Spleen (tissue), 11 donors: ENCODE results near the gene SFMBT1. TPM values are rescaled to one million over a fixed set of nuclear protein-coding genes. Genes with fewer than 3 reads are reported as not detected.

Experiments
- DNase-seq: peaks from one replicate; pipeline ENCODE4 v3.0.0-alpha.2; 2020
- H3K27ac ChIP-seq, 8 donors: fragments of 200-600 bp; sonication (generic) in 7 of 8; 1 replicate in 4 of 8; 2 replicates in 4 of 8; pipeline versions ENCODE4 v1.5.0 to v1.8.0; 2016 to 2021; ENCODE audit warnings: inconsistent platforms in 4 of 8, mild to moderate bottlenecking in 4 of 8, moderate library complexity in 1 of 8
- H3K27me3 ChIP-seq, 7 donors: fragments of 200-600 bp; sonication (generic) in 6 of 7; replicated peaks in 1 of 7; 1 replicate in 4 of 7; 2 replicates in 3 of 7; pipeline versions ENCODE4 v1.5.0 to v1.8.0; 2016 to 2021; ENCODE audit warnings: inconsistent platforms in 3 of 7, mild to moderate bottlenecking in 1 of 7
- H3K36me3 ChIP-seq, 6 donors: fragments of 200-600 bp; sonication (generic) in 5 of 6; 1 replicate in 4 of 6; 2 replicates in 2 of 6; pipeline versions ENCODE4 v1.5.0 to v1.8.0; 2016 to 2021; ENCODE audit warnings: inconsistent platforms in 2 of 6
- H3K4me1 ChIP-seq, 6 donors: fragments of 200-600 bp; sonication (generic) in 5 of 6; 1 replicate in 3 of 6; 2 replicates in 3 of 6; pipeline versions ENCODE4 v1.5.0 to v1.8.0; 2016 to 2021; ENCODE audit warnings: inconsistent platforms in 3 of 6
- H3K4me3 ChIP-seq, 8 donors: fragments of 200-600 bp; sonication (generic) in 7 of 8; 1 replicate in 4 of 8; 2 replicates in 4 of 8; pipeline versions ENCODE4 v1.5.0 to v1.8.0; 2016 to 2021; ENCODE audit warnings: inconsistent platforms in 4 of 8, mild to moderate bottlenecking in 4 of 8, moderate library complexity in 2 of 8
- H3K9me3 ChIP-seq, 8 donors: fragments of 200-600 bp; sonication (generic) in 7 of 8; 1 replicate in 4 of 8; 2 replicates in 4 of 8; pipeline versions ENCODE4 v1.5.0 to v1.8.0; 2016 to 2021; ENCODE audit warnings: inconsistent platforms in 4 of 8
- CTCF ChIP-seq, 11 experiments: fragments of 200-600 bp in 7 of 11; fragments of 450-650 bp in 4 of 11; sonication (generic) in 4 of 11; IDR thresholded peaks in 8 of 11; conservative IDR thresholded peaks in 3 of 11; 1 replicate in 7 of 11; 2 replicates in 4 of 11; pipeline versions ENCODE4 v1.4.0 to v1.8.0; 2016 to 2021; ENCODE audit warnings: antibody characterized with exemption in 11 of 11, inconsistent platforms in 4 of 11, mild to moderate bottlenecking in 1 of 11
- POLR2A ChIP-seq, 3 donors: fragments of 450-650 bp; IDR thresholded peaks; one replicate each; pipeline ENCODE4 v1.5.1; 2017; ENCODE audit warnings: antibody characterized with exemption in 3 of 3, mild to moderate bottlenecking in 1 of 3
- POLR2AphosphoS5 ChIP-seq, 3 donors: sonication (generic); formaldehyde crosslinking; IDR thresholded peaks; one replicate each; pipeline ENCODE4 v1.5.1; 2017; ENCODE audit warnings: antibody characterized with exemption in 3 of 3
- WGBS, 5 donors: extraction: QIAGEN DNeasy Blood & Tissue Kit in 3 of 5; methylation state at CpG; one replicate each; pipeline versions ENCODE4 v1.1.5 to v1.1.7; 2013 to 2018; 5-methylcytosine and 5-hydroxymethylcytosine counted together
- intact Hi-C: fragments of 100-400 bp; cut with DNase I; formaldehyde crosslinking; loops from one replicate; pipeline ENCODE4 v1.15.0; 2023; ENCODE audit warnings: low total_unique reads
- polyA plus RNA-seq, 3 donors: library from polyadenylated mRNA; stranded (reverse); fragments of 200-250 nt; gene quantifications; one replicate each; pipeline ENCODE4 v1.2.1, GENCODE V29; 2013
- total RNA-seq, 7 donors: library from RNA; depleted of rRNA in 3 of 7; stranded (reverse); fragments of >200 nt in 3 of 7; fragmentation: NEBNext Ultra II Directional in 4 of 7; extraction: Animal tissue kit (Norgen Biotek cat#: 25700) in 4 of 7; gene quantifications; one replicate each; pipeline versions ENCODE4 v1.1.0 to v1.2.1, GENCODE V29; 2016 to 2021
- donor health status: healthy with polysubstance abuse.
- donor health status: DM: no; HTN: no; CAD: no; lungs with moderate emphysema.
- donor health status: DM: no; HTN: no; CAD: no.
- donor health status: Bipolar disorder and iron deficiency.
- donor health status: healthy.
- donor health status: DM: no; HTN: no; CAD: no.
- donor health status: DM: yes; HTN: yes; CAD: no.

The SFMBT1 gene
- total and polyA plus RNA-seq, 10 donors = 3.0 to 24.9 (median 12.3) TPM

DNA sequence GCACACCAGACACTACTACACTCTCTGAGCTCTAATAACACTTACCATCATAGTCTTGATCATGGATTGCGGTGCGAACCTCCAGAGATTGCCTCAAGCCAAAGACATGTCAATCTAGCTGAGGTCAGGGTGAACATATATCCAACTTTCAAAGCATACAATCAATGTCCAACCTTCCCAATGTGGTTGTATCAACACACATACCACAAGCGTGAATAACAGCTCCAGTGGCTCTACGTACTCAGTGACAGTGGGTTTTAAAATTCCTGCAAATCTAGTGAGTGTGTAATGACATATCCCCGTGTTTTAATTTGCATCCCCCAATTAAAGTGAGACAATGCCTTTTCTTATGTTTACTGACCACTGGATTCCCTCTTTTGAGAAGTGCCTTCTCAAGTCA is 29.6 kb downstream of the SFMBT1 start:
- H3K27me3 ChIP-seq = peaks cover 0 to 37% (median 0%) of the 10 kb centered on the region in 7 donors
- WGBS, 5 donors = 91 to 95% (median 94%) methylated on average over 5 of the region's 5 CpGs
- H3K4me1 ChIP-seq = peaks cover 0 to 33% (median 16%) of the 10 kb centered on the region in 6 donors
- H3K9me3 ChIP-seq = no peaks in the 10 kb centered on the region
- no peak for TF ChIP-seq POLR2A (IDR thresholded peaks at IDR 0.05)
- TF ChIP-seq POLR2AphosphoS5 (IDR thresholded peaks at IDR 0.05) = no peak
- no peak for TF ChIP-seq CTCF (IDR thresholded peaks at IDR 0.05 in 8 of 11, conservative IDR thresholded peaks at IDR 0.05 in 3 of 11)
- DNase-seq = no peak
- no peak overlapping the region for H3K27ac ChIP-seq
- no peaks in the 10 kb centered on the region for H3K36me3 ChIP-seq
- H3K4me3 ChIP-seq = no peak overlapping the region
- intact Hi-C loops = no loop called here

DNA sequence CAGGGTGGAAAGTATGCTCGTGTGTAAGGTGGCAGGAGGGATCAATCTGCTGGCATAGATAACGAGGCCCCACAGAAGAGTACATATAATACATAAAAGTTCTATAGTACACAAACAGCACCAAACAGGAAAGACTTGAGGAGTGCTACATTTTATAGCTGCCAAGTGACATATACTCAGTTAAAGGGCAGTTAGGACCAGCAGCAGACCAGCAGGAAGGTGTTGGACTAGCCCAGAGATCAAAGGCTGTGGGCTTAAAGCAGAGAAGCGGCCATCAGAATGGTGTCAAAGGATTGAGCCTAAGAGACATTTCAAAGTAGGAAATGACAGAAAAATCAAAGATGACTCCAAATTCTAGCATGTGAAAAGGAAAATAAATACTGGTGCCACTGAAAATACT is 34.5 kb downstream of the SFMBT1 start:
- Histone ChIP-seq H3K27ac (no peak overlapping the region), H3K9me3 (no peaks in the 10 kb centered on the region), H3K4me3 (no peak overlapping the region), H3K4me1 (peaks cover 0 to 20% (median 0%) of the 10 kb centered on the region in 6 donors), H3K36me3 (no peaks in the 10 kb centered on the region), H3K27me3 (no peaks in the 10 kb centered on the region)
- 83 to 91% (median 88%) methylated on average over 3 of the region's 3 CpGs for WGBS, 5 donors
- no peak for TF ChIP-seq POLR2AphosphoS5 (IDR thresholded peaks at IDR 0.05)
- no peak for TF ChIP-seq POLR2A (IDR thresholded peaks at IDR 0.05)
- no peak for TF ChIP-seq CTCF (IDR thresholded peaks at IDR 0.05 in 8 of 11, conservative IDR thresholded peaks at IDR 0.05 in 3 of 11)
- DNase-seq = no peak
- intact Hi-C loops = no loop called here

DNA sequence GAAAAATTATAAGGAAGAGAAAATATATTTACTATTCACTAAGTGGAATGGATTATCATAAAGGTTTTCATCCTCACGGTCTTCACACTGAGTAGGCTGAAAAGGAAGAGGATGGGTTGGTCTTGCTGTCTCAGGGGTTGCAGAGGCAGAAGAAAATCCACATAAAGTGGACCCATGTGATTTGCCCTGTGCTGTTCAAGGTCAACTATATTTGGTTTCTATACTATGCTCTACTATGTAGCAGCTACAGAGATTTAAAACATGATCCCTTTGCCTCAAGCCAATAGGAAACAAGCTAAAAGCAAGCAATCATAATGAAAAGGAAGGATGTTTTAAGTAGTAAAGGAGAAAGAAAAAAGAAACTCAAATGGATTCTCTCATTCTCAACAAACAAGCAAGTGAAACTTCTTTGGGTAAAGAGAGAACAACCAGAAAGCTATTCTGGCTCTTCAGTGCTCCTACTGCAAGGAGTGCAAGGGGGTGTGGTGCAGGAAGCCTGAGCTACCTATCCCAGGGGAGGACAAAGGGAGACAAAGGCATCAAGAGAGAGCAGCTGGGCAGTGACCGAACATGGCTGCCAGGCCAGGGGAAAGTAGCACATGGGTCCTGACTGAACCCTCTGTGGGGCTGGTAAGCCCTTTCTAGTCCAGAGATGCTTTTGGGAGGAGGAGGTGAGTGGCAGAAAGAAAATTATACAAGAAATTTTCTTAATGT is 35.9 kb downstream of the SFMBT1 start:
- DNase-seq = no peak
- WGBS, 5 donors = 78 to 89% (median 83%) methylated on average over 2 of the region's 2 CpGs
- Histone ChIP-seq H3K27ac (no peak overlapping the region), H3K27me3 (no peaks in the 10 kb centered on the region), H3K4me1 (peaks cover 0 to 20% (median 0%) of the 10 kb centered on the region in 6 donors), H3K9me3 (no peaks in the 10 kb centered on the region), H3K36me3 (no peaks in the 10 kb centered on the region), H3K4me3 (no peak overlapping the region)
- TF ChIP-seq CTCF (IDR thresholded peaks at IDR 0.05 in 8 of 11, conservative IDR thresholded peaks at IDR 0.05 in 3 of 11) (no peak), POLR2AphosphoS5 (IDR thresholded peaks at IDR 0.05) (no peak), POLR2A (IDR thresholded peaks at IDR 0.05) (no peak)
- intact Hi-C loops = no loop called here

GRCh38 chr3:53008932-53009331 is 36.9 kb downstream of the SFMBT1 start:
- TF ChIP-seq CTCF (IDR thresholded peaks at IDR 0.05 in 8 of 11, conservative IDR thresholded peaks at IDR 0.05 in 3 of 11) = no peak
- H3K36me3 ChIP-seq = no peaks in the 10 kb centered on the region
- H3K9me3 ChIP-seq = no peaks in the 10 kb centered on the region
- WGBS, 5 donors = 63 to 83% (median 75%) methylated on average over 6 of the region's 6 CpGs
- H3K27me3 ChIP-seq = no peaks in the 10 kb centered on the region
- H3K27ac ChIP-seq = no peak overlapping the region
- H3K4me3 ChIP-seq = no peak overlapping the region
- intact Hi-C loops = no loop called here
- H3K4me1 ChIP-seq = peaks cover 0 to 20% (median 0%) of the 10 kb centered on the region in 6 donors
- DNase-seq = no peak
